HAP-1 (cell line): ENCODE results near the gene GRHL1.
A peak's percentile ranks its signal among the peaks of the same experiment; 100 is the strongest.
"Not testable (repeated sequence)": the region's sequence is repeated elsewhere in the genome, so short reads cannot be mapped to it uniquely, and the experiment has no call there.

Experiments
- DNase-seq, 2 experiments: peaks; one replicate each; pipeline ENCODE4 v3.0.0-alpha.2; 2016 to 2020; ENCODE audit warnings: low spot score in 2 of 2
- H3K27me3 ChIP-seq: fragments of 250-450 bp; sonication (Bioruptor Pico); 2 replicates; pipeline ENCODE4 v1.5.1; 2020; ENCODE audit warnings: low read depth, mild to moderate bottlenecking, moderate library complexity
- H3K36me3 ChIP-seq: fragments of 250-450 bp; sonication (Bioruptor Pico); replicated peaks from 2 replicates; pipeline ENCODE4 v1.5.1; 2020; ENCODE audit warnings: mild to moderate bottlenecking
- H3K4me1 ChIP-seq: fragments of 250-450 bp; sonication (Bioruptor Pico); 2 replicates; pipeline ENCODE4 v1.5.1; 2020; ENCODE audit warnings: mild to moderate bottlenecking
- H3K4me3 ChIP-seq: fragments of 250-450 bp; sonication (Bioruptor Pico); 2 replicates; pipeline ENCODE4 v1.5.1; 2020; ENCODE audit warnings: mild to moderate bottlenecking, moderate library complexity
- H3K9me3 ChIP-seq: fragments of 250-450 bp; sonication (Bioruptor Pico); 2 replicates; pipeline ENCODE4 v1.5.1; 2020; ENCODE audit warnings: mild to moderate bottlenecking, moderate library complexity
- in situ Hi-C: fragments of 300-500 bp; cut with MboI; formaldehyde crosslinking; loops from 3 replicates; pipeline ENCODE4 v1.14.3; 2020; ENCODE audit warnings: low sequenced_read_pairs, inconsistent platforms, mixed read lengths

GRHL1 gene, protein sequence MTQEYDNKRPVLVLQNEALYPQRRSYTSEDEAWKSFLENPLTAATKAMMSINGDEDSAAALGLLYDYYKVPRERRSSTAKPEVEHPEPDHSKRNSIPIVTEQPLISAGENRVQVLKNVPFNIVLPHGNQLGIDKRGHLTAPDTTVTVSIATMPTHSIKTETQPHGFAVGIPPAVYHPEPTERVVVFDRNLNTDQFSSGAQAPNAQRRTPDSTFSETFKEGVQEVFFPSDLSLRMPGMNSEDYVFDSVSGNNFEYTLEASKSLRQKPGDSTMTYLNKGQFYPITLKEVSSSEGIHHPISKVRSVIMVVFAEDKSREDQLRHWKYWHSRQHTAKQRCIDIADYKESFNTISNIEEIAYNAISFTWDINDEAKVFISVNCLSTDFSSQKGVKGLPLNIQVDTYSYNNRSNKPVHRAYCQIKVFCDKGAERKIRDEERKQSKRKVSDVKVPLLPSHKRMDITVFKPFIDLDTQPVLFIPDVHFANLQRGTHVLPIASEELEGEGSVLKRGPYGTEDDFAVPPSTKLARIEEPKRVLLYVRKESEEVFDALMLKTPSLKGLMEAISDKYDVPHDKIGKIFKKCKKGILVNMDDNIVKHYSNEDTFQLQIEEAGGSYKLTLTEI

GRCh38 chr2:9951522-9952285 lies at the start of gene GRHL1:
GRHL1 (plus strand) TSS chr2:9951693; CDS start chr2:9951834, 141 bp downstream.
- Histone ChIP-seq H3K9me3 (no peaks in the 10 kb centered on the region), H3K27me3 (no peaks in the 10 kb centered on the region), H3K4me1 (peaks cover 23% of the 10 kb centered on the region), H3K4me3 (peak within 1 kb of the TSS; percentile 63), H3K36me3 (no peaks in the 10 kb centered on the region; the same call in 1 of the 2 replicates)
- peak; percentile 89 to 94 for DNase-seq
- in situ Hi-C loops = loop anchor here (25.0 kb wide), 1 partner anchor 114 kb away; the partner anchor contains the start of gene TAF1B

- Histone ChIP-seq H3K4me1 (peaks cover 9% of the 10 kb centered on the region), H3K4me3 (no peak overlapping the region), H3K27me3 (no peaks in the 10 kb centered on the region), H3K36me3 (no peaks in the 10 kb centered on the region; the same call in 1 of the 2 replicates), H3K9me3 (no peaks in the 10 kb centered on the region)
- no peak for DNase-seq
- in situ Hi-C loops = no loop called here
Measured at GRCh38 chr2:9905413-9905812, 46.1 kb upstream of the GRHL1 start.

- Histone ChIP-seq H3K4me3 (no peak overlapping the region), H3K9me3 (no peaks in the 10 kb centered on the region), H3K36me3 (no peaks in the 10 kb centered on the region; the same call in 1 of the 2 replicates), H3K27me3 (no peaks in the 10 kb centered on the region), H3K4me1 (no peaks in the 10 kb centered on the region)
- in situ Hi-C loops = no loop called here
- DNase-seq = no peak
Measured at GRCh38 chr2:9907402-9907801, 44.1 kb upstream of the GRHL1 start.

DNA sequence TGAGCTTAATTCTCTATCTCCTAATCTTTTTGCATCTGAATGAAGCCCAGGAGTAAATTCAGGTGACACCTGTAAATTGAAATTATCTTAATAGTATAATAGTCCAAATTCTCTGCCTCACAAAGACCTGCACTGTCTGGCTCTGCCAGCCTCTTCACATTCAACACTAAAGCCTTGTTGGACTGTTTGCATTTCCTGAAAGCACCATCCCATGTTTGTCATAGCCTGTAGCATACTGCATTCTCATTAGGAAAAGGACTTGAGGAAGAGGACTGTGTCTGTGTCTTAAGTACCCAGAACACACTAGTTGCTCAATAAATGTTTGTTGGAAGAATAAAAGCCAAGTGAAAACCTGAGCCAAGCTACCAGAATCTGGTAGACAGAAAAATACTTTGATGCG lies 42.9 kb upstream of the GRHL1 start:
- H3K27me3 ChIP-seq = no peaks in the 10 kb centered on the region
- peaks cover 7% of the 10 kb centered on the region; the same call in 1 of the 2 replicates for H3K36me3 ChIP-seq
- in situ Hi-C loops = no loop called here
- no peak overlapping the region for H3K4me3 ChIP-seq
- no peaks in the 10 kb centered on the region for H3K9me3 ChIP-seq
- H3K4me1 ChIP-seq = no peaks in the 10 kb centered on the region
- no peak for DNase-seq

DNA sequence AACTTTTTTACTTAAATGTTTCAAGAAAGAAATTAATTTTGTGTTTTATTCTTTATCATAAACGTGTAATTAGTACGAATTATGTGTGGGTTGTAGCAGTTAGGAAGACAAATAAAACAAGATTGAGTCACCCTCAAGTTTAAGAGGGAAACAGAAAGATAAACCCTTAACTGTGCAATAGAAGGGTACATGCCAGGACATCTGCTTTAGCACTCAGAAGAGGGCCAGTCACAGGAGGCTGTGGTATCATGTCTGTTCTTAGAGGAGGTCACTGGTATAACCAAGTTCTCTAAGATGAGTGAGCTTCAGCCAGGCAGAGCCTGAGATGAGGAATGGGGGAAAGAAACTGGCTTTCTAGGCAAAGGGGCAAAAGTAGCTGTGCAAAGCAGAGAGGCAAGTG lies 42.4 kb upstream of the GRHL1 start:
- Histone ChIP-seq H3K4me3 (no peak overlapping the region), H3K9me3 (no peaks in the 10 kb centered on the region), H3K4me1 (no peaks in the 10 kb centered on the region), H3K36me3 (peaks cover 7% of the 10 kb centered on the region; the same call in 1 of the 2 replicates), H3K27me3 (no peaks in the 10 kb centered on the region)
- in situ Hi-C loops = no loop called here
- DNase-seq = no peak

DNA sequence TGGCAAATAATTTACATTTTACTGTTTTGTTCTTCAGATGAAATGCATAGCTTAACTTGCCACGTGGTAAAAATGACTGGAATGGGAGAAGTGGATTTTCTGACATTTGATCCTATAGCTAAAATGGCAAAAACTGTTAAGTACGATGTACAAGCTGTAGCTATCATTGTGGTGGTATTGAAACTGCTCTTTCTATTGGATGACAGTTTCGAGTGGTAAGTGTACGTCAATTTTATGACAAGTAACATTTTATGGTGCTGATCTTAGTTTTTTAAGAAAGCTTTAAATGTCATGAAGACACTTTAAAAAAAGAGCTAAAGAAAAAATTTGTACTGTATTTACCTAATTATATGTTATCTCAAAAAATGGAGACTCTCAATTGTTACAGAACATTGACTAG lies 40.8 kb upstream of the GRHL1 start:
- H3K9me3 ChIP-seq = no peaks in the 10 kb centered on the region
- H3K36me3 ChIP-seq = peaks cover 7% of the 10 kb centered on the region; the same call in 1 of the 2 replicates
- no peak for DNase-seq
- H3K4me1 ChIP-seq = no peaks in the 10 kb centered on the region
- in situ Hi-C loops = no loop called here
- H3K27me3 ChIP-seq = no peaks in the 10 kb centered on the region
- no peak overlapping the region for H3K4me3 ChIP-seq

DNA sequence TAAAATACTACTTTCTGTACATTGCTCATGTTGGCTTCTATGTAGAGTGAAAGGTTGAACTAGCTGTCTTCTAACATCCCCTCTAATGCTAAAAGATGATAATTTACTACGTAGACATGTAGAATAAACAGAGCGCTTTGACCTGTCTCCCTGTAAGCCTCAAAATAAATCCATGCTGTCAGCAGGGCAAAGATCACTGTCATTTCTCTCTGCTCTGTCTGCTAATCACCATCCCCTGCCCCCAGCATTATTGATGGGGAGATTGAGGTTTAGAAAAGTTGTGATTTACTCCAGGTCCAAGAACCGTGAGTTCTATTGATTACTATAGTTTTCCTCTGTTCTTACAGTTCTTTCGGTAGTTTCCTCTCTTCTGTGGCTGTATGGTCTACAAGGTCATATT lies 39.0 kb upstream of the GRHL1 start:
- Histone ChIP-seq H3K36me3 (peaks cover 7% of the 10 kb centered on the region; the same call in 1 of the 2 replicates), H3K27me3 (no peaks in the 10 kb centered on the region), H3K4me1 (no peaks in the 10 kb centered on the region), H3K9me3 (no peaks in the 10 kb centered on the region), H3K4me3 (no peak overlapping the region)
- DNase-seq = no peak
- in situ Hi-C loops = no loop called here

DNA sequence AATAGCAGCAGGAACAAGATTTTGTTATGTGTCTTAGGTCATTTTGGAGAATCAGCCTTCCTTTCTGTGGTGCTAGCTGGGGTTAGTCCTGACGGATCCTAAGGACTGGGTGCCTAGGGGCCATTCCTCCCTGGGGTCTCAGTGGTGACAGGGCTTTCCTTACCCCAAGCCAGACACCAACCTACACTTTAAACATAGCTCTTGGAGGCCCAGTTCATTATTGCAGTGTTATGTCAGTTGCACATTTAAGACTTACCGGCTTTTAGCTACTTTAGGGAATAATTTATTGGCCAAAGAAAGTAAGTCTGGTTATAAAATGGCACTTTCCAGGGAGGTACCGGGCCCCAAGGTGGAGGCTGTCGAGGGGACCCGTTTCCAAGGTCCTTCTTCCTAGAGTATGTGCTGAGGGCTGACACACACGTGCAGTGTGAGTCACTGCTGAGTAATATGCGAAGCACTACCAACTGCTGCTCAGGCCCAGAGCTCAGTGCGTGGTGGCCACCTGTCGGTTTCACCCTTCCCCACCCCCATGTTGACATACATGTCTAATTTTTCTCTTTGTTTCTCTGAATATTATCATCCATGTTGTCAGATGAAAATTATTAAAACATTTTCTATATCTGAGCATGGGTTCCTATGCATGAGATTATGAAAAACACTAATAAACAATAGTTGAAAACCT lies 37.0 kb upstream of the GRHL1 start:
- H3K36me3 ChIP-seq = peaks cover 7% of the 10 kb centered on the region; the same call in 1 of the 2 replicates
- H3K4me3 ChIP-seq = no peak overlapping the region

GRCh38 chr2:9918275-9918674 lies 33.2 kb upstream of the GRHL1 start:
- H3K27me3 ChIP-seq = no peaks in the 10 kb centered on the region
- no peaks in the 10 kb centered on the region for H3K4me1 ChIP-seq
- peaks cover 4% of the 10 kb centered on the region; the same call in 1 of the 2 replicates for H3K36me3 ChIP-seq
- no peak for DNase-seq
- in situ Hi-C loops = no loop called here
- no peaks in the 10 kb centered on the region for H3K9me3 ChIP-seq
- H3K4me3 ChIP-seq = no peak overlapping the region

More for the DNA sequence above, 37.0 kb upstream of the GRHL1 start:
- in situ Hi-C loops = no loop called here
- no peak for DNase-seq
- Histone ChIP-seq H3K9me3 (no peaks in the 10 kb centered on the region), H3K4me1 (no peaks in the 10 kb centered on the region), H3K27me3 (no peaks in the 10 kb centered on the region)

- in situ Hi-C loops = no loop called here
- DNase-seq = no peak
- H3K27me3 ChIP-seq = no peaks in the 10 kb centered on the region
- H3K4me3 ChIP-seq = no peak overlapping the region
- H3K4me1 ChIP-seq = peaks cover 9% of the 10 kb centered on the region
- 0 out of 2 replicates have a peak, but pooled peaks cover 3% of the 10 kb centered on the region for H3K36me3 ChIP-seq
- H3K9me3 ChIP-seq = no peaks in the 10 kb centered on the region
Measured at GRCh38 chr2:9919512-9919911, 32.0 kb upstream of the GRHL1 start.

DNA sequence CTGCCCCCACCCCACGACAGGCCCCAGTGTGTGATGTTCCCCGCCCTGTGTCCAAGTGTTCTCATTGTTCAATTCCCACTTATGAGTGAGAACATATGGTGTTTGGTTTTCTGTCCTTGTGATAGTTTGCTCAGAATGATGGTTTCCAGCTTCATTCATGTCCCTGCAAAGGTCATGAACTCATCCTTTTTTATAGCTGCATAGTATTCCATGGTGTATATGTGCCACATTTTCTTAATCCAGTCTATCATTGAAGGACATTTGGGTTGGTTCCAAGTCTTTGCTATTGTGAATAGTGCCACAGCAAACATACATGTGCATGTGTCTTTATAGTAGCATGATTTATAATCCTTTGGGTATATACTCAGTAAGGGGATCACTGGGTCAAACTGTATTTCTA lies 24.5 kb upstream of the GRHL1 start:
- H3K36me3 ChIP-seq, H3K4me1 ChIP-seq, H3K4me3 ChIP-seq, H3K9me3 ChIP-seq, DNase-seq, H3K27me3 ChIP-seq, in situ Hi-C loops: not testable (repeated sequence)

DNA sequence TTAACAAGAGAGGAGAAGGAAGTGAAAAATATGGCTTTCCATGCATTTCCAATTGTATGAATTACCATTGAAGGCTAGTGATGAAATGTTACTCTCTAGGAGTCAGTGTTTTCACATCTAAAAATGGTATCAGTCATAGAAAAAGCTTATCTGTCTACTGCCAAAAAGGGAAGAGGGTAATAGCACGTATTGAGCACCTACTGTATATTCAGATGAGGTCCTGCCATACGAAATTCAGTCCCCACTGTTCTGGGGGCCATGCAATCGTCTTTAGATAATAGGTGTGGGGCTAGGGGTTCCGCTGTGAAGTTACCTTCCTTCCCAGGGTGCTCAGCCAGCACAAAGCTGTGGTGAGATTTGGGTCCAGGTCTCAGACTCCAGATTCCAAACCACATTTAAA lies 14.2 kb upstream of the GRHL1 start:
- peaks cover 26% of the 10 kb centered on the region for H3K4me1 ChIP-seq
- H3K9me3 ChIP-seq = no peaks in the 10 kb centered on the region
- in situ Hi-C loops = no loop called here
- no peaks in the 10 kb centered on the region for H3K27me3 ChIP-seq
- DNase-seq = no peak
- peaks cover 12% of the 10 kb centered on the region for H3K36me3 ChIP-seq
- H3K4me3 ChIP-seq = no peak overlapping the region

- Histone ChIP-seq H3K27me3 (no peaks in the 10 kb centered on the region), H3K4me1 (peaks cover 26% of the 10 kb centered on the region), H3K36me3 (peaks cover 9% of the 10 kb centered on the region), H3K4me3 (no peak overlapping the region), H3K9me3 (no peaks in the 10 kb centered on the region)
- in situ Hi-C loops = no loop called here
- DNase-seq = no peak
Measured at GRCh38 chr2:9937968-9938367, 13.5 kb upstream of the GRHL1 start.
